ENCODE results near the gene ADORA2B. TPM values are rescaled to one million over a fixed set of nuclear protein-coding genes. Genes with fewer than 3 reads are reported as not detected.
"Not testable (repeated sequence)": the region's sequence is repeated elsewhere in the genome, so short reads cannot be mapped to it uniquely, and the experiment has no call there.

Gene ADORA2B
- total and polyA plus RNA-seq, 2 experiments from 2014 or later = 3.3 to 7.9 TPM

DNA sequence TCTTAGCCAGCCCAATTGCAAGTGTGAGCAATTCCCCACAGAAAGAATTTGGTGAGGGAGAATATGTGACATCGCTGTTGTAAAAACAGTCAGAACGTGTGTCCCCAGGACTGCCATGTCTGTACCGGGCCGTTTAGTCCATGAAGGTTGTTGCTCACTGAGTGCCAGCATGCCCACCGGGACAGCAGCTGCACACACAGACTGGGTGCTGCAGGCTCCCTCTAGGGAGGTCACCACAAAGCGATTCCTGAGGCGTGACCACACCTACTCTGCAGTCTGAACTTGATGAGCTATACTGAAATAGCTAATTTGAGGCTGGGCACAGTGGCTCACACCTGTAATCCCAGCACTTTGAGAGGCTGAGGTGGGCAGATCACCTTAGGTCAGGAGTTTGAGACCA is 44.1 kb upstream of the ADORA2B start (continued):
- TF ChIP-seq, protein P1, sequence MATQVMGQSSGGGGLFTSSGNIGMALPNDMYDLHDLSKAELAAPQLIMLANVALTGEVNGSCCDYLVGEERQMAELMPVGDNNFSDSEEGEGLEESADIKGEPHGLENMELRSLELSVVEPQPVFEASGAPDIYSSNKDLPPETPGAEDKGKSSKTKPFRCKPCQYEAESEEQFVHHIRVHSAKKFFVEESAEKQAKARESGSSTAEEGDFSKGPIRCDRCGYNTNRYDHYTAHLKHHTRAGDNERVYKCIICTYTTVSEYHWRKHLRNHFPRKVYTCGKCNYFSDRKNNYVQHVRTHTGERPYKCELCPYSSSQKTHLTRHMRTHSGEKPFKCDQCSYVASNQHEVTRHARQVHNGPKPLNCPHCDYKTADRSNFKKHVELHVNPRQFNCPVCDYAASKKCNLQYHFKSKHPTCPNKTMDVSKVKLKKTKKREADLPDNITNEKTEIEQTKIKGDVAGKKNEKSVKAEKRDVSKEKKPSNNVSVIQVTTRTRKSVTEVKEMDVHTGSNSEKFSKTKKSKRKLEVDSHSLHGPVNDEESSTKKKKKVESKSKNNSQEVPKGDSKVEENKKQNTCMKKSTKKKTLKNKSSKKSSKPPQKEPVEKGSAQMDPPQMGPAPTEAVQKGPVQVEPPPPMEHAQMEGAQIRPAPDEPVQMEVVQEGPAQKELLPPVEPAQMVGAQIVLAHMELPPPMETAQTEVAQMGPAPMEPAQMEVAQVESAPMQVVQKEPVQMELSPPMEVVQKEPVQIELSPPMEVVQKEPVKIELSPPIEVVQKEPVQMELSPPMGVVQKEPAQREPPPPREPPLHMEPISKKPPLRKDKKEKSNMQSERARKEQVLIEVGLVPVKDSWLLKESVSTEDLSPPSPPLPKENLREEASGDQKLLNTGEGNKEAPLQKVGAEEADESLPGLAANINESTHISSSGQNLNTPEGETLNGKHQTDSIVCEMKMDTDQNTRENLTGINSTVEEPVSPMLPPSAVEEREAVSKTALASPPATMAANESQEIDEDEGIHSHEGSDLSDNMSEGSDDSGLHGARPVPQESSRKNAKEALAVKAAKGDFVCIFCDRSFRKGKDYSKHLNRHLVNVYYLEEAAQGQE (IDR thresholded peaks at IDR 0.05; ENCODE audit: unreplicated experiment) = no peak

DNA sequence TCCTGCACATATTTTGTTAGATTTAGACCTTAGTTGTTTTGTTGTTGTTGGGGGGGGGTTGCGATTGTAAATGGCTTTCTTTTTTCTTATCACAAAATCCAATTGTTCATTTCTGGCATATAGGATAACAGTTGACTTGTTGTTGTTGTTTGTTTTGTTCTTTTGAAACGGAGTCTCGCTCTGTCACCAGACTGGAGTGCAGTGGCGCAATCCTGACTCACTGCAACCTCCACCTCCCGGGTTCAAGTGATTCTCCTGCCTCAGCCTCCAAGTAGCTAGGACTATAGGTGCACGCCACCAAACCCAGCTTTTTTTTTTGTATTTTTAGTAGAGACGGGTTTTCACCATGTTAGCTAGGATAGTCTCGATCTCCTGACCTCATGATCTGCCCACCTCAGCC is 39.7 kb upstream of the ADORA2B start:
- H3F3A ChIP-seq (replicated peaks; ENCODE audit: low read depth); H3K4me2 ChIP-seq; H3K9me3 Mint-ChIP-seq; H4K20me1 ChIP-seq (replicated peaks; ENCODE audit: insufficient read depth); H3K36me3 Mint-ChIP-seq (ENCODE audit: low read depth); H3K9me2 ChIP-seq (ENCODE audit: insufficient read depth); DNase-seq (ENCODE audit: low spot score); H3K79me2 ChIP-seq (replicated peaks; ENCODE audit: insufficient read depth); H2AFZ ChIP-seq; H3K4me3 Mint-ChIP-seq; H3K27me3 ChIP-seq (ENCODE audit: insufficient read depth); H3K27ac ChIP-seq (ENCODE audit: low read depth); ATAC-seq; H3K27me3 Mint-ChIP-seq (ENCODE audit: insufficient read depth, low read depth, poor library complexity); H3K4me3 ChIP-seq; H3K4me1 ChIP-seq (ENCODE audit: insufficient read depth); H3K27ac Mint-ChIP-seq; H3K36me3 ChIP-seq (ENCODE audit: insufficient read depth): not testable (repeated sequence)
- peaks cover 13% of the 10 kb centered on the region; the same call in 2 of the 3 replicates for H3K4me1 Mint-ChIP-seq

DNA sequence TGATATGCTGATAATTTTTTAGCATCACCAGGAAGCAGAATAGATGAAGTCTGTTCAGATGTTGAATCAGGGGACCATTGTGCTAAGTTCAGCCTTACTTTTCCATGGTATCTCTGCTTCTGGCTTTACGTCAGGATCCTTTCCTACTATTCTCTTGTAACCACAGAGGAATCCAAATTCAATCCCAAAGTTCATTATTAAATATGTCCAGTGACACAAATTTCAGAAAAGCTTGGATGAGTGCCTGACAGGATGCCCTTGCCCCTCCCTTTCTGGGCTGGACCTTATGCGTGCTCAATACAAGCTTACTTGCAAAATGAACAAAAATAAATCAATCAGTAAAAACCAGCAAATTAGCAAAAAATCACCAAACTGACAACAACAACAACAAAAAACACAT is 37.6 kb upstream of the ADORA2B start:
- H3K36me3 ChIP-seq (ENCODE audit: insufficient read depth) = no peaks in the 10 kb centered on the region
- TF ChIP-seq STAT1 (IDR thresholded peaks at IDR 0.05; ENCODE audit: unreplicated experiment) (no peak), NANOG (IDR thresholded peaks at IDR 0.05; ENCODE audit: borderline replicate concordance) (no peak), CREB1 (CRISPR knock-in tag; IDR thresholded peaks at IDR 0.05; ENCODE audit: low read depth) (no peak), POLR2AphosphoS5 (IDR thresholded peaks at IDR 0.05; ENCODE audit: low read depth) (no peak), ZNF114 (CRISPR knock-in tag; IDR thresholded peaks at IDR 0.05) (no peak), EZH2phosphoT487 (IDR thresholded peaks at IDR 0.05; ENCODE audit: unreplicated experiment) (no peak)
- TF ChIP-seq, protein P2, sequence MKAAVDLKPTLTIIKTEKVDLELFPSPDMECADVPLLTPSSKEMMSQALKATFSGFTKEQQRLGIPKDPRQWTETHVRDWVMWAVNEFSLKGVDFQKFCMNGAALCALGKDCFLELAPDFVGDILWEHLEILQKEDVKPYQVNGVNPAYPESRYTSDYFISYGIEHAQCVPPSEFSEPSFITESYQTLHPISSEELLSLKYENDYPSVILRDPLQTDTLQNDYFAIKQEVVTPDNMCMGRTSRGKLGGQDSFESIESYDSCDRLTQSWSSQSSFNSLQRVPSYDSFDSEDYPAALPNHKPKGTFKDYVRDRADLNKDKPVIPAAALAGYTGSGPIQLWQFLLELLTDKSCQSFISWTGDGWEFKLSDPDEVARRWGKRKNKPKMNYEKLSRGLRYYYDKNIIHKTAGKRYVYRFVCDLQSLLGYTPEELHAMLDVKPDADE (IDR thresholded peaks at IDR 0.05) = no peak
- TF ChIP-seq, protein P3, sequence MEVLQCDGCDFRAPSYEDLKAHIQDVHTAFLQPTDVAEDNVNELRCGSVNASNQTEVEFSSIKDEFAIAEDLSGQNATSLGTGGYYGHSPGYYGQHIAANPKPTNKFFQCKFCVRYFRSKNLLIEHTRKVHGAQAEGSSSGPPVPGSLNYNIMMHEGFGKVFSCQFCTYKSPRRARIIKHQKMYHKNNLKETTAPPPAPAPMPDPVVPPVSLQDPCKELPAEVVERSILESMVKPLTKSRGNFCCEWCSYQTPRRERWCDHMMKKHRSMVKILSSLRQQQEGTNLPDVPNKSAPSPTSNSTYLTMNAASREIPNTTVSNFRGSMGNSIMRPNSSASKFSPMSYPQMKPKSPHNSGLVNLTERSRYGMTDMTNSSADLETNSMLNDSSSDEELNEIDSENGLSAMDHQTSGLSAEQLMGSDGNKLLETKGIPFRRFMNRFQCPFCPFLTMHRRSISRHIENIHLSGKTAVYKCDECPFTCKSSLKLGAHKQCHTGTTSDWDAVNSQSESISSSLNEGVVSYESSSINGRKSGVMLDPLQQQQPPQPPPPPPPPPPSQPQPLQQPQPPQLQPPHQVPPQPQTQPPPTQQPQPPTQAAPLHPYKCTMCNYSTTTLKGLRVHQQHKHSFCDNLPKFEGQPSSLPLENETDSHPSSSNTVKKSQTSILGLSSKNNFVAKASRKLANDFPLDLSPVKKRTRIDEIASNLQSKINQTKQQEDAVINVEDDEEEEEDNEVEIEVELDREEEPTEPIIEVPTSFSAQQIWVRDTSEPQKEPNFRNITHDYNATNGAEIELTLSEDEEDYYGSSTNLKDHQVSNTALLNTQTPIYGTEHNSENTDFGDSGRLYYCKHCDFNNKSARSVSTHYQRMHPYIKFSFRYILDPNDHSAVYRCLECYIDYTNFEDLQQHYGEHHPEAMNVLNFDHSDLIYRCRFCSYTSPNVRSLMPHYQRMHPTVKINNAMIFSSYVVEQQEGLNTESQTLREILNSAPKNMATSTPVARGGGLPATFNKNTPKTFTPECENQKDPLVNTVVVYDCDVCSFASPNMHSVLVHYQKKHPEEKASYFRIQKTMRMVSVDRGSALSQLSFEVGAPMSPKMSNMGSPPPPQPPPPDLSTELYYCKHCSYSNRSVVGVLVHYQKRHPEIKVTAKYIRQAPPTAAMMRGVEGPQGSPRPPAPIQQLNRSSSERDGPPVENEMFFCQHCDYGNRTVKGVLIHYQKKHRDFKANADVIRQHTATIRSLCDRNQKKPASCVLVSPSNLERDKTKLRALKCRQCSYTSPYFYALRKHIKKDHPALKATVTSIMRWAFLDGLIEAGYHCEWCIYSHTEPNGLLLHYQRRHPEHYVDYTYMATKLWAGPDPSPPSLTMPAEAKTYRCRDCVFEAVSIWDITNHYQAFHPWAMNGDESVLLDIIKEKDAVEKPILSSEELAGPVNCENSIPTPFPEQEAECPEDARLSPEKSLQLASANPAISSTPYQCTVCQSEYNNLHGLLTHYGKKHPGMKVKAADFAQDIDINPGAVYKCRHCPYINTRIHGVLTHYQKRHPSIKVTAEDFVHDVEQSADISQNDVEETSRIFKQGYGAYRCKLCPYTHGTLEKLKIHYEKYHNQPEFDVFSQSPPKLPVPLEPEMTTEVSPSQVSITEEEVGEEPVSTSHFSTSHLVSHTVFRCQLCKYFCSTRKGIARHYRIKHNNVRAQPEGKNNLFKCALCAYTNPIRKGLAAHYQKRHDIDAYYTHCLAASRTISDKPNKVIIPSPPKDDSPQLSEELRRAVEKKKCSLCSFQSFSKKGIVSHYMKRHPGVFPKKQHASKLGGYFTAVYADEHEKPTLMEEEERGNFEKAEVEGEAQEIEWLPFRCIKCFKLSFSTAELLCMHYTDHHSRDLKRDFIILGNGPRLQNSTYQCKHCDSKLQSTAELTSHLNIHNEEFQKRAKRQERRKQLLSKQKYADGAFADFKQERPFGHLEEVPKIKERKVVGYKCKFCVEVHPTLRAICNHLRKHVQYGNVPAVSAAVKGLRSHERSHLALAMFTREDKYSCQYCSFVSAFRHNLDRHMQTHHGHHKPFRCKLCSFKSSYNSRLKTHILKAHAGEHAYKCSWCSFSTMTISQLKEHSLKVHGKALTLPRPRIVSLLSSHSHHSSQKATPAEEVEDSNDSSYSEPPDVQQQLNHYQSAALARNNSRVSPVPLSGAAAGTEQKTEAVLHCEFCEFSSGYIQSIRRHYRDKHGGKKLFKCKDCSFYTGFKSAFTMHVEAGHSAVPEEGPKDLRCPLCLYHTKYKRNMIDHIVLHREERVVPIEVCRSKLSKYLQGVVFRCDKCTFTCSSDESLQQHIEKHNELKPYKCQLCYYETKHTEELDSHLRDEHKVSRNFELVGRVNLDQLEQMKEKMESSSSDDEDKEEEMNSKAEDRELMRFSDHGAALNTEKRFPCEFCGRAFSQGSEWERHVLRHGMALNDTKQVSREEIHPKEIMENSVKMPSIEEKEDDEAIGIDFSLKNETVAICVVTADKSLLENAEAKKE (CRISPR knock-in tag; IDR thresholded peaks at IDR 0.05) = no peak
- Mint-ChIP-seq H3K9me3 (no peaks in the 10 kb centered on the region), H3K36me3 (ENCODE audit: low read depth) (no peaks in the 10 kb centered on the region), H3K4me3 (no peak overlapping the region), H3K27me3 (ENCODE audit: insufficient read depth, low read depth, poor library complexity) (no peaks in the 10 kb centered on the region), H3K27ac (no peak overlapping the region), H3K4me1 (peaks cover 13% of the 10 kb centered on the region; the same call in 2 of the 3 replicates)
- no peaks in the 10 kb centered on the region for H3K79me2 ChIP-seq (replicated peaks; ENCODE audit: insufficient read depth)
- H3K4me3 ChIP-seq = no peak overlapping the region
- no peaks in the 10 kb centered on the region for H3K27me3 ChIP-seq (ENCODE audit: insufficient read depth)
- no peak overlapping the region for H3K4me2 ChIP-seq
- no peak for ATAC-seq
- H3K27ac ChIP-seq (ENCODE audit: low read depth) = no peak overlapping the region
- peaks cover 9% of the 10 kb centered on the region; the same call in 1 of the 2 replicates for H3K4me1 ChIP-seq (ENCODE audit: insufficient read depth)
- no peak for DNase-seq (ENCODE audit: low spot score)
- no peaks in the 10 kb centered on the region for H3K9me2 ChIP-seq (ENCODE audit: insufficient read depth)
- H2AFZ ChIP-seq = no peak overlapping the region
- H4K20me1 ChIP-seq (replicated peaks; ENCODE audit: insufficient read depth) = 0 out of 2 replicates have a peak, but pooled peaks cover 3% of the 10 kb centered on the region
- no peaks in the 10 kb centered on the region for H3F3A ChIP-seq (replicated peaks; ENCODE audit: low read depth)
